ENCODE results near the gene RELL2. TPM values are rescaled to one million over a fixed set of nuclear protein-coding genes. Genes with fewer than 3 reads are reported as not detected.

Gene RELL2
- total and polyA plus RNA-seq, 11 donors: 0.25 to 2.7 (median 0.72) TPM

GRCh38 chr5:141597394-141597793 is 39.4 kb upstream of the RELL2 start:
- Histone ChIP-seq H3K9me3 (peaks cover 0 to 12% (median 0%) of the 10 kb centered on the region in 12 donors), H3K4me1 (peaks cover 0 to 52% (median 29%) of the 10 kb centered on the region in 12 donors), H3K36me3 (peaks cover 0 to 15% (median 3%) of the 10 kb centered on the region in 9 donors), H3K4me3 (no peak overlapping the region), H3K27ac (peak overlapping the region in 10 of 12 donors; percentile 18 to 91 (median 82)), H3K27me3 (no peaks in the 10 kb centered on the region)
- WGBS, 4 donors: 55 to 68% (median 66%) methylated on average over 2 of the region's 2 CpGs
- TF ChIP-seq CTCF (IDR thresholded peaks at IDR 0.05) (no peak), POLR2A (IDR thresholded peaks at IDR 0.05) (no peak)
- no peak for DNase-seq
- intact Hi-C loops (cut with DNase I): no loop called here
- no peak for ATAC-seq

- peak; percentile 36 to 68 (median 47) for ATAC-seq
- peaks cover 0 to 52% (median 27%) of the 10 kb centered on the region in 12 donors for H3K4me1 ChIP-seq
- H3K36me3 ChIP-seq: peaks cover 0 to 15% (median 3%) of the 10 kb centered on the region in 9 donors
- no peak for TF ChIP-seq POLR2A (IDR thresholded peaks at IDR 0.05)
- TF ChIP-seq CTCF (IDR thresholded peaks at IDR 0.05): no peak
- peak overlapping the region in 11 of 12 donors; percentile 41 to 91 (median 80) for H3K27ac ChIP-seq
- H3K9me3 ChIP-seq: peaks cover 0 to 12% (median 0%) of the 10 kb centered on the region in 12 donors
- no peak for DNase-seq
- intact Hi-C loops (cut with DNase I): no loop called here
- no peaks in the 10 kb centered on the region for H3K27me3 ChIP-seq
- no peak overlapping the region for H3K4me3 ChIP-seq
- WGBS, 4 donors: 81 to 84% (median 84%) methylated on average over 2 of the region's 2 CpGs
Observed at GRCh38 chr5:141597814-141598213, 39.0 kb upstream of the RELL2 start.

- peak; percentile 90 to 92 (median 91) for ATAC-seq
Observed at GRCh38 chr5:141598391-141599345, 38.1 kb upstream of the RELL2 start.

More at GRCh38 chr5:141598391-141599345, 38.1 kb upstream of the RELL2 start:
- H3K4me3 ChIP-seq: no peak overlapping the region
- H3K27me3 ChIP-seq: no peaks in the 10 kb centered on the region
- no peak for TF ChIP-seq CTCF (IDR thresholded peaks at IDR 0.05)
- no peak for DNase-seq
- peaks cover 0 to 9% (median 2%) of the 10 kb centered on the region in 9 donors for H3K36me3 ChIP-seq
- H3K27ac ChIP-seq: peak overlapping the region; percentile 41 to 91 (median 80)
- H3K4me1 ChIP-seq: peaks cover 0 to 60% (median 31%) of the 10 kb centered on the region in 12 donors
- H3K9me3 ChIP-seq: peaks cover 0 to 12% (median 0%) of the 10 kb centered on the region in 12 donors
- intact Hi-C loops (cut with DNase I): no loop called here
- WGBS, 4 donors: 42 to 56% (median 49%) methylated on average over 3 of the region's 3 CpGs
